GM10266 (cell line): ENCODE results near the gene WDPCP.
"Not testable (repeated sequence)": the region's sequence is repeated elsewhere in the genome, so short reads cannot be mapped to it uniquely, and the experiment has no call there.

Experiments used
- DNase-seq: peaks from one replicate; pipeline ENCODE4 v3.0.0; 2012; ENCODE audit errors: extremely low spot score
- CTCF ChIP-seq: IDR thresholded peaks from 2 replicates; pipeline ENCODE4 v1.5.1; 2012; ENCODE audit warnings: mild to moderate bottlenecking, low read depth; ENCODE audit not compliant: control insufficient read depth, insufficient read depth; ENCODE audit errors: missing control alignments

WDPCP gene

GRCh38 chr2:63484901-63485300 lies 103.4 kb downstream of the WDPCP start:
- no peak for TF ChIP-seq CTCF
- DNase-seq = no peak

- DNase-seq = no peak
- TF ChIP-seq CTCF = no peak
Observed at GRCh38 chr2:63484481-63484880, 103.8 kb downstream of the WDPCP start.

GRCh38 chr2:63477686-63478085 lies 110.6 kb downstream of the WDPCP start:
- TF ChIP-seq CTCF = no peak
- DNase-seq = no peak

GRCh38 chr2:63469313-63469712 lies 119.0 kb downstream of the WDPCP start:
- not testable (repeated sequence) for DNase-seq

GRCh38 chr2:63465633-63466032 lies 122.6 kb downstream of the WDPCP start:
- DNase-seq = no peak
- no peak for TF ChIP-seq CTCF

GRCh38 chr2:63463142-63463541 lies 125.1 kb downstream of the WDPCP start:
- DNase-seq = no peak
- no peak for TF ChIP-seq CTCF

GRCh38 chr2:63446658-63447057 lies 141.6 kb downstream of the WDPCP start:
- DNase-seq = no peak
- no peak for TF ChIP-seq CTCF

- DNase-seq = peak; percentile 10
- no peak for TF ChIP-seq CTCF
Observed at GRCh38 chr2:63444565-63445288, 143.6 kb downstream of the WDPCP start.
